ENCODE results near the gene DOCK10.
"Not testable (repeated sequence)": the region's sequence is repeated elsewhere in the genome, so short reads cannot be mapped to it uniquely, and the experiment has no call there.

Gene DOCK10

DNA sequence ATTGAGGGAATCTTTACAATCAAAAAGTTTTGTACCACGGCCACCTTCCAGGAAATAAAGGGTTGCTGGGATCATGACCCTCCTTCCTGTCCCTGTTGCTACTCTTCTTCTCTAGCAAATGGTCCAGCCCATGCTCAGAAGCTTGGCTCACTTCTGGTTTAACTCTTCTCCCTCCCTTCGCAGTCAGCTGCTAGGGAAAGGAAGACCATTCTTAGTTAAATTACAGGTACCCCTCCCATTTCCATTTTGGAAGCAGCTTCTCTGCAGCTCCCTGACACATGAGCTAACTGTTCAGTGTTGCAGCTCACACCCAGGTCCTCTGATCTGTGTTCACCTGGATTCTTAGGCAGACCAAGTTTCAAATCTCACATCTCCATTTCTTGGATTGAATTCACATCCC is 100.3 kb downstream of the DOCK10 start:
- DNase-seq: no peak

DNA sequence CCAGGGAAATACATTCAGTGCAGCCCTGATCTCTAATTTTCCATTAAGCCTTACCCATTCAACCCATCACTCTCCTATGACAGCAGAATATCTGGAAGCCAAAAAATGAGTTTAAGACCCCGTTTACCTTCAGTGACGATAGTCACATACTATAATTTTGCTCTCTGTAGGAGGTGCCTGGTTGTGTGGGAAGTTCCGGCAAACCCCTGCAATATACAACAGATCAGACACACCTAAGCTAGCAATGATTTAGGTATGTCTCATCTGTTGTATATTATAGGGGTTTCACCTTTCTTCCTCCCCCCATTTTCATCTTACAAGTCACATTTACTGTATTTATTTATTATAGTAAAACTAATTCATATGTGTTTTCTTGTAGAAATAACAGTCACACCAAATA is 101.7 kb downstream of the DOCK10 start:
- DNase-seq: no peak

DNA sequence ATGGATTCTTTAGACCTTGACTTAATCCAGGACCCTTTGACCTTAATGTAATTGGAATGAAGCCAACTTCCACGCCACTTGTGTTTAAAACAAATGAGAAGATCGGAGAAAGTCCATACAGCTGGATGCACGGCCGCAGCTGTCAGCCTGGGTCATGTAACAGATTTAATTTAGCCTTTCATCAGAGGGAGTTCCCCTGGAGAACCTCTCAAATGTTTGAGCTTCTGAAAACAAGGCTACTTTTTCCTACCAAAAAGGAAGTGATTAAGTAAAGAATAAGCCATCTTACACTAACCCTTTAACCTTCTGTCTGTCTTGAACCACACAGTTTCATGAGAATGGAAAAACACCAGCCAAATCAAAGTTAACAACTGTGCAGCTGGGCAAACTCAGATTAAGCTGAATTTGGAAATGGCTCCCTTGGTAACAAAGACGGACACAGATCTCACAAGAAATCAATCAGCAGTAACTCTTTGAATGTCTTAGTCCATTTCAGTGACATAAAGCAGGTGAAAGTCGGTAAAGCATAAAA is 103.6 kb downstream of the DOCK10 start:
- DNase-seq: no peak

DNA sequence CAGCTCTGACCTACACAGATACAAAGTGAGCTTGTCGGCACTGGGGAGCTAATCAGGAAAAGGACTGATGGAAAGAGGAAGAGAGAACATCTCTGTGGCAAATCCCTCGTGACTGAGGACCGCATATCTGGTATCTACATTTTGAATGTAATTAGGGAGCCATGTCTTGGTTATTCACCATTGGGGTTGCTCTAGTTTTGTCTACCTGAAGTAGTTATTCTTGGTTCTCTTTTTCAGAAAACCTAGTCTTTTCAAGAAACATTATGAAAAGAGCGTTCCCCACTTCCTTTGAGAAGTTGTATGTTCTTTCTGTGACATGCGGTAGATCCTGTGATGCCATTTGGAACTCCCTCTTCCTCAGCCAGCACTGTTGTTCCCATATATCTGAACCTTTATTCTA is 104.4 kb downstream of the DOCK10 start:
- DNase-seq: no peak

DNA sequence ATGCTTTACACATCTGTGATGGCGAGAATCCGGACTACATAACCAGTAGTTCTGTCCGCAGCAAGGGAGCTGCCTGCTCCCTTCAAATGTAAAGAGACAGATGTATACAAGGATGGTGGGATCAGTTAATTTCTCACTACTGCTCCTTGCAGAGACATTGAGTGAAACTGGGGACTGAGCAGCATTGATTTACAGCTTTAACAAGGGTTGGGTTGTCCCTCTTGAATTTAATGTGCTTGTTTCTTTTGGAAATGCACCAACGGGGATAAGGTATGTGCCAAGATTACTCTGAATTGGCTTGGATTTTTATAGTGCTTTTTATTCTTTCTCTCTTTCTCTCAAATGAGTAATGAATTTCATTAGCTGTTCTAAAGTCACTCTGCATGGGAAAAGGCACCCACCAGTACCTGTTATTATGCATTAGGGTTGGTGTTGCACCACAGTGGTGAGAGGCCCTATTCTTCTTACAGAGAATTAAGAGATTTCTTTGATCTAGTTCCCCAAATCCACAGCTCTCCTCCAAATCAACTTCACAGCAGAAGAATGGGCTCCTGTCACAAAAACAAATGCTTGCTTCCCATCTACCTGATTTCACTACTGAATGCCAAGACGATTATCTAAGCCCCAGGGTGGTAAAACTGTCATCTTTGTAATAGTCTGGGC is 107.6 kb downstream of the DOCK10 start:
- no peak for DNase-seq

DNA sequence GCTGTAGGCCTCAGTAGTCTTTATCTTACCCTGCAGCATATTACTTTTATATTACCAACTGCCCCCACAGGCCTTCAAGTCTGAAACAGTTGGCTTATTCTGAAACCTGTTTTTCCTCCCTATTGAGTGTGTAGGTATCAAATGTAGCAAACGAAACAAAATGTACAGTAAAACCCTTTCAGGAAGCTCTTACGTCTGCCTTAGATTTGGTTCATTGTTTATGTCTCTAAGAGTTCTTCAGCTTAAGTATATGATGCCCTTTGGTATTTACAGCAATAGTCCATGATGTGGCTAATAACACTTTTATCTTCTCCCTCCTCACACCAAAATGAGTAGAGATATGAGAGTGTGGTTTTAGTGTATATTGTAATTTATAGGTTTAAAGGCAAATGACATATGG is 108.8 kb downstream of the DOCK10 start:
- DNase-seq: no peak

DNA sequence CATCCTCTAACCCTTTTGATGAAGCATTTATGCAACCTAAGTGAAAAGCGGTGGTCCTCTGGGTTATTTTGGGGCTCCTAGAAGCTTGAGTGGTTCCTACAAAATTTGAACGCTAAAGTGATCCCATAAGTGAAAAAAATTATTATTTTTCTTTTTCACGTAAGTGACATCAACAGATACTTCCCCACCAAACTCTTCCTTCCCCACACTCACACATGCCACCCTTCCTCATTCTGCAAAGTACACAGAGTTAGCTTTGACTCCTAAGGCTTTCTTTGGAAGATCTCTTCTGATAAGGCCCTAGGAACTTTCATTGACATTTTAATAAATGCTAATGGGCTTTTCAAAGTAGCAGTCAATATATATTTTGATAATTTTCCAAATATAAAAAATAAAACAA is 109.7 kb downstream of the DOCK10 start:
- no peak for DNase-seq

DNA sequence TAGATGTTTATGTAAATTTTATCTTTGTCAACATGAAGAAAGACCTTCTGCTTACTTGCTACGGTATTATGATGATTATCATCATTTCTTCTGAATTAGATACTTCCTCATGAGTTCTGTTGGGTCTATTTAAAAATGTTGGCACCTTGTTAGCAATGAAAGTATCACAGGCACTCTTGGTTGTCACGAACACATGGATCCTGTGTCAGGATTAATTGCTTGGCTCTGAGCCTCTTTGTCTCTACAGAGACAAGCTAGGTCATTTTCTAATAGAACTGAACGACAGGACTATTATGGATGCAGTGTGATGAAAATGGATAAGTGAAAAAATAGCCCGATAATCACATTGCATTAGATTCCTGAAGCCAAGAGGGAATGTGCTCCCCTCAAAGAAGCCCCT is 110.3 kb downstream of the DOCK10 start:
- DNase-seq: no peak

DNA sequence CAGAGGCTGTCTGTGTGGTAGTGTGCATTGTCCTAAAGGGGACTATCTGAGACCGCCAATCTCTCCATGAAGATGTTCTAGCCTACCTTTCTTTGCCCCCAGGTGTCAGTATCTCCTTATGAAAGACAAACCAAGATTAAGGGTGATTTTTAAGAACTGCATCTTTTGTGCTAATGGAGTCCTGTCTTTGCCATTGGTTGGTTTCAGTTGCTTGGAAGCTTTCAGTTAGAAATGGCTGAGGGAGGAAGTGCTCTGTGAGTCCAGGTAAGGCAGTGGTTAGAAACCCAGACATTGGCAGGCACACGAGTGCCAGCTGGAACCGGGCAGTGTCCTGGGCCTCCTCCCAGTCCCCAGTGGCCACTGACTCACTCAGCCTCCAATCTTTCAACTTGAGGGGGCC is 111.3 kb downstream of the DOCK10 start:
- DNase-seq: no peak

DNA sequence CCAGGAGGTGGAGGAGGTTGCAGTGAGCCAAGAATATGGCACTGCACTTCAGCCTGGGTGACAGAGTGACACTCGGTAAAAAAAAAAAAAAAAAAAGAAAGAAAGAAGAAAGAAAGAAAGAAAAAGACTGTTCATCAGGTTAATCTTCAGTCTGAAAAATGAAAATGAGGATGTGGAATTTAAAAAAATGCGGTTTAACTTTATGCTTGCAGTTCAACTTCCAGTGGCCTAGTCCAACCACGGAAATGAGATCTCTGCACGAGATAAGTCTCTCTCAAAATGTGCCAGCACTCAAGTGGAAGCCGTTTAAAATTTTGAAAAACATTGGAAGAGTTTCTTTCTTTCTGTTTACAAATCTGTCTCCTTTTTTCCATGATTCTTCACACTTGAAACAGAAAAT is 112.1 kb downstream of the DOCK10 start:
- no peak for DNase-seq

DNA sequence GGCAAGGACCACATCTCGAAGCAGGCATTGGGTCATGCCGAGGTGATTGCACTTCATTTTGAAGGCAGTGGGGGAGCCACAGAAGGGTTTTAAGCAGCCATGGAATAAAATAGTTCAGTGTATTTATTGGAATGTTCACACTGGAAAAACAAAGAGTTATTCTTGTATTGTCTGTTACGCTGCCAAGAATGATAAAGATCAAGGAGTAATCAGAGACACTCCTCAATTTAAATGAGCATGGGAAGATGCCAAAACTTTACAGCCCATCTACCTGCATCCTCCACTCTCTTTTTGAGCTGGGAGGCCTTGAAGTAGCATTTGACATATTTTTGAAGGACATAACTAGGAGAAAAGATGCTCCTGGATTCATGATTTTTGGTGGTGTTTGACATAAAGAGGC is 112.8 kb downstream of the DOCK10 start:
- no peak for DNase-seq

DNA sequence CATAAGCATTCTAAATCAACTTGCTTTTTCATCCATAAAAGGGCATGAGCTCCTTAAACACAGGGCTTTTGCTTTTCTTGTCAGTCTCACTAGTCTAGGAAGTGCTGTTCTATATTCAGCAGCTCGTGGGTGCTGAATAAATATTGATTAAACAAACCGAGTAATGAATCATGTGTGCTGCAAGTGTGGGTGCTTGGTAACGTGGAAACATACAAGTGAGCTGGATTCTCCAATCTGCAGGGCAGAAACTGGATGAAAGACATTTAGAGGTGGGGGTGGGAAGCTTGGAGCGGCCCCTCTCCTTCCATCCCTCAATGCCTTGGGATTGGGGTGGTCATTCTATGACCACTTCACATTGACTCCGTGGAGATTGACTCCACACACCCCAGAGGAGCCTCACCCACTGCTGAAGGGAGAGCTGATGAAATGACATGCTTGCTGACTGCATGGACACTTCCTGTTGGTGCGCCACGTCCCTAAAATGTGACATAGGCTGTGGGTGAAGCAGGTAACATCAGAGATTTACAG is 114.6 kb downstream of the DOCK10 start:
- DNase-seq: peak; percentile 30

DNA sequence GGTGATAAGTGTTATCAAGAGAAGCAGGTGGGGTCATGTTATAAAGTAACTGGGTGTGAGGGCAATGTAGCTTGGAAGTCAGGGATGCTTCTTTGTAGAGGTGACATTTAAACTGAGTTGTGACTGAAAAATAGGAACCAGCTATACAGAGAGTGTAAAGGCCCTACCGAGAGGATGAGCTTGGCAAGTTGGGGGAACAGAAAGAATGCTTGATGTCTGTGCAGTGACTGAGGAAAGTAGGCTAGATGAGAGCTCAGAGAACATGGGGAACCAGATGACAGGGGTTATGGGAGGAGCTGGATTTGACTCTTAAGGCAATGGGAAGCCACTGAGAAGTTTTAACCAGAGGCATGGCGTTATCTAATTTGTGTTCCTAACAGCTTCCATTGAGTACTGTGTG is 115.3 kb downstream of the DOCK10 start:
- no peak for DNase-seq

DNA sequence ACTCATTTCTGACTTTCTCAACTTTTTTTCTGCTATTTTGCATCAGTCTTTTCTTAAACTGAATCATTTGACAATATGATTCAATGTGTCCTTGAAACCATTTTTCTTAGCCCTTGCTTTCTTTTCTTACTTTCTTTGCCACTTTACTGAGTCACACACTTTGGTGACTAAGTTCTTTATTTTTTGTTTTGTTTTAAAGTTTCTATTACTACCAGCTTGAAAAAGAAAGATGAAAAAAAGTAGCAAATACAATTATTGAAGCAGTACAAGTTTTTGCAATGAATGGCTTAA is 116.5 kb downstream of the DOCK10 start:
- no peak for DNase-seq

DNA sequence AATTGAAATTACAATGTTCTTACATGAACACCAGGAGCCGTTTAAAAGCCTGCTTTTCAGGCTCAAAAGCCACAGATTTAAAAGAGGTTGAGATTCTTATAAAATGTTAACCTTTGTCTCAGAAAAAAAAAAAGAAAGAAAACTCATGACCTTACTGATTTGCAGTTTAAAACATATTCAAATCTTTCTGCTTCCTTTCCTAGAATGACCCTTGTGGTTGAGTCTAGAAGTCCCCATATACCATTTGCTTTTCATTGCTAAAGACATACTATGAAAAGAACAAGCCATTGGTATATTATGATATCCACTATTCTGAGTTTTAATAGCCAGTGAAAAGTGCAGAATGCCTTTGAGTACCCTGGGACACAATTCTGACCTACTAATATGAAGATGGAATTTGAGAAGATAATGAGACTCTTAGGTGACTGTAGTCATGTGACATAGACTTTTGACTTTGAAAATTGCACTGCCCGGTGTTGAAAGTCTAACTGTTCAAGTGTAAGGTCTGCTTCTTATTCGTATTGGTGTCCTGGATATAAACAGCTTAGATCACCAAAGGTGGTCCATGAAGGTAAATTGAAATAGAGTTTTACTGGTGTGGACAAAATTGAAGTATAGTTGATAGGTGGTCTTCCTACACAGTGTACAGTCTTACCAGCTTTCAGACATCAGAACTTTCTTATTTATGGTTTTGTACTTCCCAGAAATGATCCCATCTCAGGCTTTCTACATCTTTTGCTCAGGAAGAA is 117.0 kb downstream of the DOCK10 start:
- DNase-seq: no peak

DNA sequence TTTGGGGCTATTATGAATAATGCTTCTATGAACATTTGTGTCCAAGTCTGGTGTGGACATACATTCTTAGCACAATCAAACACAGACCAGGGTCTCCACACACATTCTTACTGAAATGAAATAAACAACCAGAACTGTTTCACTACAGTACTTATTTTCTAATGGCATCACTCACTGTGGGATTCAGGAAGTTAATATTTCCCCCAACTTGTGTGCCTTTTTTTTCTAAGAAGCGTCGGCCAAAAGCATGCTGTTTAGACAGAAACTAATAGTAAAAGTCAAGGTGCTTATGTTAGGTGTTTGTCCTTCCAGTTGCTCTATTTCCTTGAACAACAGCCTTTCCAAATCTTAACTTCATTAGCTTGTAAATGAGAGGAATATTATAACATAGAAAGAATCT is 117.6 kb downstream of the DOCK10 start:
- no peak for DNase-seq

DNA sequence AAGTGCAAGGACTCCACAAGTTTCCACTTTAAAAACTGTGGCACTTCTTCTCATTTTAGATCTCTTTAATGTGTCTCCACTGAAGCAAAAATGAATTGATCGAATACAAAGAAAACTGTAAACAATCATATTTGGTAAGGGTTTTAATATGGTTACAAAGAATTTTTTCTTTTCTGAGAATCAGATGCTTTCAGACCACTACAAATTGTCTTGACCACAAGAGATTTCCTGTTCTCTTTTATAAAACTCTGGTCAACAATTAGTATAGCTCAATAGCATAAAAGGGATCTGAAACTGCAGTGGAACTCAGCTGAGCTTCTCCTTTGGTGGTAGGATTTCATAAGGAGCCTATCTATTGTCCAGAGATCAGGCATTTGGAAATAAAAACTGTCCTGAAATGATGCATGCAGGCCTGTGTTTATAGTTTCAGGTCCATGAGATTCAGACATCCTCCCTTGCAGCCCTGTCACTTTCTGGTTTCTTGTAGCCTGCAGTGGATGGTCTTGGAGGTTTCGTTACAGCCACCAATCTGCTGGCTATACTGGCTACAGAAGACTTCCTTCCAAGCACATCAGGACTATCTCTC is 120.0 kb downstream of the DOCK10 start:
- DNase-seq: no peak

DNA sequence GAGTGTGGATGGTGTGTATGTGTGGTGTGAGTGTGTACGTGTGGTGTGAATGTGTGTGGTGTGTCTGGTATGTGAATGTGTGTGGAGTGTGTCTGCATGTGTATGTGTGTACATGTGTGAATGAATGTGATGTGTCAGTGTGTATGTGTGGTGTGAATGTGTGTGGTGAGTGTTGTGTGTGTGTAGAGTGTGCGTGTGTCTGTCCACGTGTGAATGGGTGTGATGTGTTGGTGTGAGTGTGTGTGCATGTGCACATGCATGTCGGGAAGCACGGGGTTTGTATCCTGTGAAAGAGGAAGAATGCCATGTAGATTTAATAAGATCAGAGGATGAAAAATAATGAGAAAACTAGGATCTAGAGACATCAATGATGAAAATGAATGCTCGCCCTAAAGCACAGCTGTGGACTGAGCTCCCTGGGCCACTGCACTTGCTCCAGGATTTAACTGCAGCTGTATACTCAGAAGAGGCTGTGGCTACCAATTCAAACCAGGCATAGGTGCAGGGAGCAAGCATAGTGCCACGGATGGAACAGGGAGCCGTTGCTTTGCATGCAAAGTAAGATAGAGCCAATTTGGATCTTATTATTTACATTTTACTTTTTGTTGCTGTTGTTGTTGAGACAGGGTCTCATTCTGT is 122.7 kb downstream of the DOCK10 start:
- DNase-seq: no peak

DNA sequence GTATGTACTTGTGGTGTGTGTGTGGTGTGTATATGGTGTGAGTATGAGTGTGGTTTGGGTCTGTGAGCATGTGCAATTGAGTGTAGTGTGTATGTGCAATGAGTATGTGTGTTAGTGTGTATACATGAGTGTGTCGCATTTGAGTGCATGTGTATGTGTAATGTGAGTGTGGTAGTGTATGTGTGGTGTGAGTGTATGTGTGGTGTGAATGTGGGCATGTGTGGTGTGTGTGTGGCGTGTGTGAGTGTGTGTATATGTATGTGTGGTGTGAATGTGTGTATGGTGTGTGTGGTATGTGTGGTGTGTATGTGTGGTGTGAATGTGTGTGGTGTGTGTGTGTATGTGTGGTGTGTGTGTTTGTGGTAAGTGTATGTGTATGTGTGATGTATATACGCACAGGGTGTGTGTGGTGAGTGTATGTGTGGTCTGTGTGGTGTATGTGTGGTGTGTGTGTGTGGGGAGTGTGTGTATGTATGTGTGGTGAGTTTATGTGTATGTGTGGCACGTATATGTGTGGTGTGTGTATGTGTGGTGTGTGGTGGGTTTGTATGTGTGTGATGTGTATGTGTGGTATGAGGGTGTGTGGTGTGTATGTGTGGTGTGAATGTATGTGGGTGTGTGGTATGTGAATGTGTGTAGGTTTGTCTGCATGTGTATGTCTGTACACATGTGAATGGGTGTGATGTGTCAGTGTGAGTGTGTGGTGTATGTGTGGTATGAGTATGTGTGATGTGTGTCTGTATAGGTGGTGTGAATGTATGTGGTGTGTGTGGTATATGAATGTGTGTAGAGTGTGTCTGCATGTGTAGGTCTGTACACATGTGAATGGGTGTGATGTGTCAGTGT is 123.4 kb downstream of the DOCK10 start:
- DNase-seq: no peak

DNA sequence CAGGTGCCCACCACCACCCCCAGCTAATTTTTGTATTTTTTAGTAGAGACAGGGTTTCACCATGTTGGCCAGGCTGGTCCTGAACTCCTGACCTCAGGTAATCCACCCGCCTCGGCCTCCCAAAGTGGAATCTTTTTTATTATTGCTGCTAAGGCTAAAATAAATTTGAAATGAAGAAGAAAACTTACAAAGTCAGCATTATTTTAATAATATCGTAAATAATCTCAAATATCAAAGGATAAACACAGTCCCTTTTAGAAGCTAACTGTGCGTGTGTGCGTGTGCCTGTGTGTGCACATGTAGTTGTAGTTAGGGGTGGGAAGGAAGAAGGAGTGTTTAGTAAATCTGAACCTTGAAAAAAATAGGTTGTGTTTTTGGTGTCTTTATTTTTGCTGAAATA is 125.0 kb downstream of the DOCK10 start:
- not testable (repeated sequence) for DNase-seq

DNA sequence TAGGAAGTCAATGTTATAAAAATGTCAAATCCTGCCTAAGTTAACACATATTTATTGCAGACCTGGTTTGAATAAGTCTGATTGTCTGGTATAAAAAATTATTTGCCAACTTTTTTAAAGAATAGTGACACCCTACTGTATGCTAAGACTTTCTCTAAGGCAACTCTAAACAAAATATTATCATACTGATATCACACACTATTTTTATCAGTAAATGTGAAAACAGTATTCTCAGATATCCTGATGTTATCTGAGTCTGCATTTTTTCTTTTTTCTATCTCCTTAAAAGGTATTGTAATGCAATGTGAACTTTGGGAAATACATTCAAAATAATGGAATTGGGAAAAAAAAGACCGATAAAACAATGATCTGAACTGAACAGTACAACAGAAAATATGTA is 127.1 kb downstream of the DOCK10 start:
- no peak for DNase-seq

DNA sequence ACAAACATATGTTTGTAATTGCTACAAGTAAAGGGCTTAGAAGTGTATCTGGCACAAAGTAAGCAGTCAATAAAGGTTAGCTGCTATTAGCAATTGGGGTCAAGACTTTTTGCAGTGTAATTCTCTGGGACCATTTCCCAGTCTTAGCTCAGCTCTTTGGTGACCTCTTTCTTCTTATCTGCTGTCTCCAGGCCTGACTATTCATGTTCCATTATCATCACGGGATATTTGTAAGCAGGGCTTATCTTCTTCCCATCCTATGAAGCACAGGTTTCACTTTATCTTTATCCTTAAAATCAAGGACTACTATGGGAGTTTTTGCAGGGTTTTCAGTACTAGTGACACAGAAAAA is 131.7 kb downstream of the DOCK10 start:
- no peak for DNase-seq
